GM21367 (cell line): ENCODE measurements around the gene PPP2R2D.
A peak's percentile ranks its signal among the peaks of the same experiment; 100 is the strongest.
"Not testable (repeated sequence)": the region's sequence is repeated elsewhere in the genome, so short reads cannot be mapped to it uniquely, and the experiment has no call there.

Source experiments
- ATAC-seq: cut with Tn5 transposase; IDR thresholded peaks from one replicate; pipeline ENCODE4 v1.9.1; 2021; ENCODE audit not compliant: unreplicated experiment

The PPP2R2D gene

DNA sequence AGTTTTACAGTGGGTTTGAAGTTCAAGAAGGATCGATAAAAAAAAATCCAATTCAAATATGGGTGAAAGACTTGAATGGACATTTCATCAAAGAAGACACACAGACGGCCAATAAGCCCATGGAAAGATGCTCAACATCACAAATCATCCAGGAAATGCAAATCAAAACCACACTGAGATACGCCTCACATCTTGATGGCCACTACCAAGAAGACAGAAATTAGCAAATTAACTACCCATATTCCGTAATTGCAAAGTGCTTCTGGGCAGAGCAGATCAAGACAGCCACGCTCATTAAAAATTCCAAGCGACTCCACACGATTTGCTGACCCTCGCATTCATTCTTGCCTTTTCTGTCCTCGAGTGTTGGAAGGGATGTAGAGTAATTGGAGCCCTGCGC lies 34.1 kb upstream of the PPP2R2D start:
- ATAC-seq, result no peak

- ATAC-seq, result no peak
Measured at GRCh38 chr10:131868436-131868835, 32.4 kb upstream of the PPP2R2D start.

DNA sequence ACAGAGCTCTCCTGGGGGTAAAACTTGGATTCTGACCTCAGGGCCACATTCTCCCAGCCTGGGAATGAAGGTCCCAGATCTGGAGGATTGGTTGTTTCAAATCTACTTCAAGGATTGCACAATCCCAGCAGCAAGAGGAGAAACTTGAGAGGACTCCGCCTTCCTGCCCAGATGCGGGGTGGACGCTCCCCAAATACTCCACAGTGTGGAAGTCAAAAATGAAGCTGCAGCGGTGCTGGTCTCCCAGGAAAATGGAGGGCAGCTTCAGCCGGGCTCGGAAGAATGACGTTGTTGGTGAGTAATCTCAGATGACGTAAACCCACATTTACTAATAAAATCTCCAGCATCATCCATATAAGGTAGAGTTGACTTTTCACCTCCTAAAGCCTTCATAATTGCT lies 31.5 kb upstream of the PPP2R2D start:
- ATAC-seq, result no peak

DNA sequence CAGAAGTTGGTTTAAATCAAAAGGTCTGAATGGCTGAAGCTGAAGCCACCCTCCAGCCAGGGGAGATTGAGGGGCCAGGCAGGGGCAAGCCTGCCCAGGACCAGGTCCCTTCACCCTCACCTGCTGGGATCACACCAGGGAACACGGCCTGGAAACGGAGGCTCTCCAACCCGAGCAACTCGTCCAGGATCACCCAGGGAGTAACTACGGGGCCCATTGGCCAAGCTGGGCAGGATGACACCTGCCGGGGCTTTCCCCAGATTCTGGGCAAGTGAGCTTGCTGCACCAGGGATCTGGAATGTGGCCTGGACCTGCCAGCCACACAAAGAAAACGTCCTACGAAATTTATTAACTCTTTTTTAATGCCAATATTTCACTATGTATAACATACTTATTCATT lies 30.4 kb upstream of the PPP2R2D start:
- no peak for ATAC-seq

DNA sequence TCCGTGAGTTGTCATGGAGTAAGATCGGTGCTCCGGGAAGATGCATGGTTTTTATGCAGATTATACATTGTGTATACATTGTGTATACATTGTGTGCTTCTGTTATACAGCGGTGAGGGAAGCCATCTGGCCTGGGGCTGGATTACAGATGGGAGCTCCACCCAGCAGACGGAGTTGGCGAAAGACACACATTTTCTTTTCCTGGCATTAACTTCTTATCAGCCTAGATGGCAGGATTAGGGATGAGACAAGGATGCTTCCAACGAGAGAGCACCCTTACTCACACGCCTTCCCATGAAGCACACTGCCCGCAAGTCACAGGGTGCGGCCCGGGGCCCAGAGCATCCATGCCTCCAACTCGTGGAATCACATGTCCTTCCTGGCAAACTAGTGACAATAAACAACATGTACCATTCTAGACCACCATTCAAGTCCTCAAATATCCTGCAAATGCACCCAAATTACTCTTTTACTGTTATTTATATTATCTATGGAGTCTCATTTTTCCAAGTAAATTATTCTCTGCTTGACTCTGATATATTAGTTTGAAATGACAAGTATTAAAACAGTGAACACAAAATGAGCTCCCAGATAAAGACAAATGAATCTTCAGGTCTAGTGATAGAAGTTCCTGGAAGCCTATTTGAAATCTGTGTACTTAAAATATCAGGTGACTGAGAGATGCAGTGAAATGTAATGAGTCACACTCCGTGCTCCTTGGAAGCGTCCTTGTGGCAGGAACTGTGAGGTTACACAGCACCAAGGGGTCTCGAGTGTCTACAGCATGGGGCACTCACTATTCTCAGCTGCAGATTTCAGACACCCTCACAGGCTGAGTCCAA lies 29.8 kb upstream of the PPP2R2D start:
- no peak for ATAC-seq

DNA sequence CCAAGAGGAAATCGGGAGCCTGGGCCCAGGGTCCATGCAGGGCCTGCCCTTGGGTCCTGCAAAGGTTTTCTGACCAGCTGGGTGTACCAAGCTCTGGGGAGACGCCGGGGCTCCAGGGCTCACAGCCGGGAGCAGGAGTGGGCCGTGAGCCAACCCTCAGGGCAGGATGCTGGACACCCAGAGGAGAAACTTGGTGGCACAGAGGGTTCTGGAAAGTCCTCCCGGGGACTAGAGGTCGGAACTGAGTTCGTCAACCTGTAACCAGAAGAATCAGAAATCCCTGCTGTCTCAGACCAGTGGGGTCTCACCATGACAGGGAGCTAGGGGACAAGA lies 29.2 kb upstream of the PPP2R2D start:
- no peak for ATAC-seq

GRCh38 chr10:131872011-131872826 lies 28.6 kb upstream of the PPP2R2D start:
- ATAC-seq, result no peak

- ATAC-seq, result no peak
Measured at GRCh38 chr10:131872827-131873375, 27.9 kb upstream of the PPP2R2D start.

DNA sequence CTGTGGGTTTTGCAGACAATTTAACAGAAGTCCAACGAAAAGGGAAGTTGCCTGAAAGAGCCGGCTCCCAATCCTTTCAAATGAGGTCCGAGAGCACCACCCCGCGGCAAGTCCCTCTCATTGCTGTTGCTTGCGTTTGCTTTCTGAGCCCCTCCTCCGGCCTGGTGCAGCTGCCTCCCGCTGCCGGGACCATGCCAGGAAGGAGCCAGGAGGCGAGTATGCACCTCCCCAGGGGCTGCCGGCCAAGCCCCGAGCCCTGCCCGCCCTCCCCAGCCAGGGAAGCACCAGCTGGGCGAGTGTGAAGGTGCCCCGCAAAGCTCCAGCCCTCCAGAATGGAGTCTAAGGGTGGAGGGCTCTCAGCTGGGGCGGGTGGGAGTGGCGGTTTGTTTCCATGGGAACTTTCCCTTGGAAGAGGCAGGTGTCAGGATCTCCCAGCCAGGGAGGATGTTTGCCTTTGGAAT lies 25.8 kb upstream of the PPP2R2D start:
- ATAC-seq, result peak; percentile 83

- no peak for ATAC-seq
Measured at GRCh38 chr10:131875501-131875900, 25.3 kb upstream of the PPP2R2D start.

- ATAC-seq, result no peak
Measured at GRCh38 chr10:131876017-131876416, 24.8 kb upstream of the PPP2R2D start.

DNA sequence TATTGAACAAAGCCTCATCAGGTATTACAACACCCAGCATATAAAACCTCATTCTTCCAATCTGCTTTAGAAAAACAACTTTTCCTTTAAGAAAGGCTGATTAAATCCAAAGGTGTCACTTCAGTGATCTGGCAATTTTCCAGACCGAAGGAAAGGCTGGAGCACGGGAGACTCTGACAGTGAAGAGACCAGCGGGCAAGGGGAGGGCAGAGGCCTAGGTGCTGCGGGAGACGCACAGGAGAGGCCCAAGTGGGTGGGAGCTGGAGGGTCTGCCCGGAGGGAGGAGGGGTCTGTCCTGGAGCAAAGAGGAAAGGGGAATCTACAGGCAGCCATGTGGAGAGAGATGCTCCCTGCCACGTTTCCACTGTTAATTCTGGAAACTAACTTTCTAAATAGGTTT lies 24.3 kb upstream of the PPP2R2D start:
- ATAC-seq, result no peak

DNA sequence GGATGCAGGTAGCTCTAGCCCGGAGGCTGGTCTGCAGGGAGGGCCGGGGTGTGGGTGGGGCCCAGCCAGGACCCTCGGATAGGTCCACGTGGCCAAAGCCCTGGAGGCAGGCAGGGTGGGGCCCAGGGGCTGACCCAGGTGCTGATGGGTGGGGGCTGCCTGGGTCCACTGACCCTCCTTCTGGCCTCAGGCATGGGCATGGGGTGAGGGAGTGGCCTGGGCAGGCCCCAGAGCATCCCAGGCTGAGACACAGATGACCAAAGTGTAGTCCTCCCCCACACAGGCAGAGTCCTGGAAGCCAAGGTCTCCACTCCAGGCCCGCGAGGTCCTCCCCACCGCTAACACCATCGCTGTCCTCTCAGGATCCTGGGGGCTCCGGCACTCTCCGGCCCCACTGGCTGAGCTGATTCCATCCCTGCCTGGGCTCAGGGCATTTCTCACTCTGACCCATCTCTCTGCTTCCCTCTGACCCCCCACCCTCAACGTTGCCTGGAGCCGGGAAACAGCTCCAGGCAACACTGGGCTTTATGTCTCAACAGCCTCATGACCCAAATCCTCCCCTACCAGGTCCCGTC lies 20.7 kb upstream of the PPP2R2D start:
- ATAC-seq, result no peak

DNA sequence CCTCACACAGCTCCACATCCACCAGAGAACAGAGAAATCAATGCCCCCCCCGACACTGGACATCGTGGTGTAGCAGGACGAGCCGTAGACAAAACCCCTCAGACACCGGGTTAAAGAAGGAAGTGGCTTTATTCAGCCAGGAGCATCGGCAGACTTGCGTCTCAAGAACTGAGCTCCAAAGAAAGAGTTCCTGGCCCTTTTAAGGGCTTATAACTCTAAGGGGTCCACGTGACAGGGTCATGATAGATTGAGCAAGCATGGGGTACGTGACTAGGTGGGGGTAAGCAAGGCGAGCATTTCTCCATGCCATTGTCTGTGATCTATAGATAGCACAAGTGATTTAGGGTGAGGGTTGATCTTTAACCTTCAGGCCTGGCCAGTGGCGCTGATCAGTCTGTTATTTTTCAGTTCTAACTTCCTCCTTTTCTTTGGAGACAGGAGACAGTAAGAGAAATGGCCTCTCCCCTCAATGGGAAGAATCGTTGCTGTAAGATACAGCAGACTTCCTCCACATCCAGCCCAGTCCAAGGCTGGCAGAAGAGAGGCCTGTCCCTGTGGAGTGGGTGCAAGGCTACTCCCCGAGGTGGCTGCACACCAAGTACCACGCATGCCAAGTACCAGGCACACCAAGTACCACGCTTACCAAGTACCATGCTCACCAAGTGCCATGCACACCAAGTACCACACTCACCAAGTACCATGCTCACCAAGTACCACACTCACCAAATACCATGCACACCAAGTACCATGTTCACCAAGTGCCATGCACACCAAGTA lies 19.5 kb upstream of the PPP2R2D start:
- ATAC-seq, result no peak

GRCh38 chr10:131882151-131882550 lies 18.7 kb upstream of the PPP2R2D start:
- ATAC-seq, result no peak

DNA sequence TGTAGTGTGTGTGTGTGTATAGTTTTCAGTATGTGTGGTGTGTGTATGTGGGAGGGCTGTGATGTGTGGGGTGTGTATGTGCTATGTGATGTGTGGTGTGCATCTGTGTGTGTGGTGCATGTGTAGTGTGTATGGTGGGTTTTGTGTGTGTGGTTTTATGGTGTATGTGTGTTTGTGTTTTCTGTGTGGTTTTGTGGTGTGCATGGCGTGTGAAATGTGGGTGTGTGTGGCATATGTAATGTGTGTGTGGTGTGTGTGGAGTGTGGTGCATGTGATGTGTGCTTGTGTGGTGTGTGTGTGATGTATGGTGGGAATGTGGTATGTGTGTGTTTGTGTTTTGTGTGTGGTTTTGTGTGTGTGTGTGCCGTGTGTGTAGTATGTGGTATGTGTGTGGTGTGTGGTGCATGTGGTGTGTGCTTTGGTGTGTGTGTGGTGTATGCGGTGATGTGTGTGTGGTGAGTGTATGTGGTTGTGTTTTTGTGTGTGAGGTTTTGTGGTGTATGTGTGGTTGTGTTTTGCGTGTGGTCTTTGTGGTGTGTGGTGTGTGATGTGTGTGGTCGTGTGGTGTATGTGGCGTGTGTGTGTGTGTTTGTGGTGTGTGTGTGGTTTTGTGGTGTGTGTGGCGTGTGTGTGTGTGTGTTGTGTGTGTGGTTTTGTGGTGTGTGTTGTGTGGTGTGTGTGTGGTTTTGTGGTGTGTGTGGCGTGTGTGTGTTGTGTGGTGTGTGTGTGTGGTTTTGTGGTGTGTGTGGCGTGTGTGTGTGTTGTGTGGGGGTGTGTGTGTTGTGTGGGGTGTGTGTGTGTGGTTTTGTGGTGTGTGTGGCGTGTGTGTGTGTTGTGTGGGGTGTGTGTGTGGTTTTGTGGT lies 18.0 kb upstream of the PPP2R2D start:
- no peak for ATAC-seq

DNA sequence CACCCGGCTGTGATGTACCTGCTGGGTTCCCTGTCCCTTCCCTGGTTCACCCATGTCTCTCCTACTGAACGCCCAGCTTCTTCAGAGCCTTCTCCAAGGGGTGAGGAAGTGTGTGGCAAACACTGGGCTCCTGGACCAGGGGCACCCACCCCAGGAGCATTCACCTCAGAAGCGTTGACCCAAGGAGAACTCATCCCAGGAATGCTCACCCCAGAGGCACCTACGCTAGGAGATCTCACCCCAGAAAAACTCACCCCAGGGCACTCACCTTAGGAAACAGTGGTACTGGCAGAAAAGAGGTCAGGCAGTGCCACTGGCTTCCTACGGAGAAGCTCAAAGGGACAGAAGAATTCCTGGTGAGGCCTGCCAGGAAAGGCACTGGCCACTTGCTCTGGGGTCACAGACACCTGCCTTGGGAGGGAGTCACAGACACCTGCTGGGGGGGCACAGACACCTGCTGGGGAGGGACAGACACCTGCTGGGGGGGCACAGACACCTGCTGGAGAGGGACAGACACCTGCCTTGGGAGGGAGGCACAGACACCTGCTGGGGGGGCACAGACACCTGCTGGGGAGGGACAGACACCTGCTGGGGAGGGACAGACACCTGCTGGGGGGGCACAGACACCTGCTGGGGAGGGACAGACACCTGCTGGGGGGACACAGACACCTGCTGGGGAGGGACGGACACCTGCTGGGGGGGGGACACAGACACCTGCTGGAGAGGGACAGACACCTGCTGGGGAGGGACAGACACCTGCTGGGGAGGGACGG lies 17.0 kb upstream of the PPP2R2D start:
- not testable (repeated sequence) for ATAC-seq

DNA sequence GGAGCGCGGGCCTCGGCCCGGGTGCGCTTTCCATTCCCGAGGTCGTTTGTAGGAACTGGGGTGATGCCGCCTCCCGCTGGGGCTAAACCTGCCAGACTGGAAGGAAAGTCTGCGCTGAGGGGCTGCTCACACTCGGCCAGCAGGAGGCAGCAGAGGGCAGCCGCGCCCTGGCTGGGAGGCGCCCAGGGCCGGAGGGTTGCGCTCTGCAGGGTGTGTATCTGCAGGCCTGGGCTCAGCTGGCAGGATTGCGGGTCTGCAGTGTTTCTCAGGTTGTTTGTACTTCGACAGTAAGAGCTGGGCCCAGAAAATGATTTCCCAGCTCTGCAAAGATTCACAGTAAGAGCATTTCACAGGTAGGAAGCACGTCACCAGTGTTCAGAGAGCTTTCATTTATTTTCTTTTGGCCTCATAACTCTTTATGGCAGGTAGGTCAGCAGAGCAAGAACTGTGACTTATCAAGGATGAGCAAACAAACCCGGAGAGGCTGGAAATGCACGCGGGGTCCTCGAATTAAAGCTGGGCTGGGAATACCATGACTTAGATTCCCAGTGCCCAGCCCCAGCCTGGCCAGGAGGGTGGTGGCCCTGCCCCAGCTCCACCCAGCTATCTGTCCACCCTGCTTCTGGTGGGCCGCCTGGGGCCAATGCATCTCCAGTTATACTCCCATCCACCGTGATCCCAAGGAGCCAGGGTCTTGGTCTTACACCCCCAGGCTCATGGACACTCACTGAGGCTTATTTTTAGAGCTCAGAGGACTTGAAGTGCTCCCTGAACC lies 15.2 kb upstream of the PPP2R2D start:
- ATAC-seq, result peak; percentile 94
